HS-27A (cell line): Measurements from ENCODE around the gene SLK.

Experiments used
- DNase-seq: peaks from one replicate; pipeline ENCODE4 v3.0.0-alpha.2; 2012; ENCODE audit warnings: low read depth, missing footprints

SLK gene

GRCh38 chr10:103966671-103967447 lies at the start of gene SLK:
TSS of gene SLK (plus strand) at chr10:103967140. CDS start at chr10:103967746, 606 bp downstream.
- DNase-seq = no peak

GRCh38 chr10:103917302-103918052 lies 49.5 kb upstream of the SLK start:
- DNase-seq = peak; percentile 12

- DNase-seq = peak; percentile 56
Observed at GRCh38 chr10:103918053-103918846, 48.7 kb upstream of the SLK start, which contains the start of gene STN1. TSS of gene STN1 (minus strand) at chr10:103918184. CDS start at chr10:103917594, 590 bp downstream.

- no peak for DNase-seq
Observed at GRCh38 chr10:103919648-103920025, 47.3 kb upstream of the SLK start.

- DNase-seq = no peak
Observed at GRCh38 chr10:103921248-103921647, 45.7 kb upstream of the SLK start.

- no peak for DNase-seq
Observed at GRCh38 chr10:103921750-103922195, 45.2 kb upstream of the SLK start.

- no peak for DNase-seq
Observed at GRCh38 chr10:103922659-103923058, 44.3 kb upstream of the SLK start.

- DNase-seq = no peak
Observed at GRCh38 chr10:103923502-103923901, 43.4 kb upstream of the SLK start.

- DNase-seq = no peak
Observed at GRCh38 chr10:103925591-103925990, 41.3 kb upstream of the SLK start.

GRCh38 chr10:103926722-103927319 lies 40.1 kb upstream of the SLK start:
- no peak for DNase-seq

- no peak for DNase-seq
Observed at GRCh38 chr10:103928784-103929183, 38.2 kb upstream of the SLK start.

GRCh38 chr10:103929381-103929921 lies 37.5 kb upstream of the SLK start:
- no peak for DNase-seq

- DNase-seq = no peak
Observed at GRCh38 chr10:103930449-103930848, 36.5 kb upstream of the SLK start.

- no peak for DNase-seq
Observed at GRCh38 chr10:103930881-103931280, 36.1 kb upstream of the SLK start.

- DNase-seq = no peak
Observed at GRCh38 chr10:103931603-103932002, 35.3 kb upstream of the SLK start.

- DNase-seq = no peak
Observed at GRCh38 chr10:103932271-103932670, 34.7 kb upstream of the SLK start.

- DNase-seq = no peak
Observed at GRCh38 chr10:103932971-103933370, 34.0 kb upstream of the SLK start.

GRCh38 chr10:103933557-103934121 lies 33.3 kb upstream of the SLK start:
- DNase-seq = no peak

- no peak for DNase-seq
Observed at GRCh38 chr10:103934308-103934707, 32.6 kb upstream of the SLK start.

GRCh38 chr10:103936022-103936421 lies 30.9 kb upstream of the SLK start:
- DNase-seq = no peak

GRCh38 chr10:103939522-103939921 lies 27.4 kb upstream of the SLK start:
- no peak for DNase-seq
